HepG2 (cell line): ENCODE measurements around the gene SLC35B2. TPM values are rescaled to one million over a fixed set of nuclear protein-coding genes. Genes with fewer than 3 reads are reported as not detected.

ENCODE experiments used
- ADNP ChIP-seq: sonication (generic); formaldehyde crosslinking; IDR thresholded peaks from 2 replicates; pipeline ENCODE4 v1.4.0; 2020; ENCODE audit warnings: missing genetic modification reagents
- ASH2L ChIP-seq: fragments of 300-600, 200-600 bp; sonication (generic); IDR thresholded peaks from 2 replicates; pipeline ENCODE4 v1.7.0; 2017; ENCODE audit warnings: low read depth, mild to moderate bottlenecking, moderate library complexity, mixed read lengths, low read length; ENCODE audit not compliant: insufficient read length
- CTCF ChIP-seq: sonication (generic); formaldehyde crosslinking; IDR thresholded peaks from 2 replicates; pipeline ENCODE4 v1.5.0; 2020; ENCODE audit warnings: mild to moderate bottlenecking, missing genetic modification reagents, moderate library complexity
- ERF ChIP-seq: IDR thresholded peaks from 2 replicates; pipeline ENCODE4 v1.6.1; 2018; ENCODE audit warnings: missing biosample characterization, missing genetic modification reagents
- FOXK2 ChIP-seq: fragments of 450-650 bp; IDR thresholded peaks from 2 replicates; pipeline ENCODE4 v1.6.1; 2016
- HIC2 ChIP-seq: sonication (generic); formaldehyde crosslinking; IDR thresholded peaks from 2 replicates; pipeline ENCODE4 v1.9.0; 2022; ENCODE audit warnings: low read depth, missing genetic modification reagents
- IKZF1 ChIP-seq: fragments of 450-650 bp; IDR thresholded peaks from 2 replicates; pipeline ENCODE4 v1.7.1; 2016
- IRF1 ChIP-seq: sonication (generic); formaldehyde crosslinking; IDR thresholded peaks from 2 replicates; pipeline ENCODE4 v1.4.0; 2020; ENCODE audit warnings: low read depth, mild to moderate bottlenecking, missing genetic modification reagents
- RBFOX2 ChIP-seq: fragments of 200-400 bp; formaldehyde crosslinking; IDR thresholded peaks from 2 replicates; pipeline ENCODE4 v1.6.1; 2017; ENCODE audit warnings: low read depth, mild to moderate bottlenecking, low read length
- SAFB2 ChIP-seq: sonication (generic); formaldehyde crosslinking; IDR thresholded peaks from 2 replicates; pipeline ENCODE4 v1.5.1; 2020; ENCODE audit warnings: missing genetic modification reagents, low read depth, mild to moderate bottlenecking, borderline replicate concordance
- SIN3A ChIP-seq: IDR thresholded peaks from 2 replicates; pipeline ENCODE4 v1.6.1; 2011; ENCODE audit warnings: low read depth, mild to moderate bottlenecking, control low read depth, low read length, borderline replicate concordance
- THYN1 ChIP-seq: sonication (generic); formaldehyde crosslinking; IDR thresholded peaks from 2 replicates; pipeline ENCODE4 v1.8.1; 2023; ENCODE audit warnings: low read depth, mild to moderate bottlenecking, moderate library complexity, missing genetic modification reagents, borderline replicate concordance
- ZC3H4 ChIP-seq: sonication (generic); formaldehyde crosslinking; IDR thresholded peaks from 2 replicates; pipeline ENCODE4 v1.4.0; 2020; ENCODE audit warnings: missing genetic modification reagents, borderline replicate concordance
- ZNF124 ChIP-seq: sonication (generic); formaldehyde crosslinking; IDR thresholded peaks from 2 replicates; pipeline ENCODE4 v1.4.0; 2020; ENCODE audit warnings: missing genetic modification reagents
- ZNF20 ChIP-seq: sonication (generic); formaldehyde crosslinking; IDR thresholded peaks from 2 replicates; pipeline ENCODE4 v1.4.0; 2020; ENCODE audit warnings: mild to moderate bottlenecking, moderate library complexity, missing genetic modification reagents
- ZNF232 ChIP-seq: sonication (generic); formaldehyde crosslinking; IDR thresholded peaks from 2 replicates; pipeline ENCODE4 v1.4.0; 2020; ENCODE audit warnings: missing genetic modification reagents, borderline replicate concordance
- ZNF251 ChIP-seq: sonication (generic); formaldehyde crosslinking; IDR thresholded peaks from 2 replicates; pipeline ENCODE4 v1.9.0; 2021; ENCODE audit warnings: mild to moderate bottlenecking, missing genetic modification reagents
- ZNF709 ChIP-seq: sonication (generic); formaldehyde crosslinking; IDR thresholded peaks from 2 replicates; pipeline ENCODE4 v1.5.0; 2020; ENCODE audit warnings: mild to moderate bottlenecking, missing genetic modification reagents
- ZNF775 ChIP-seq: sonication (generic); formaldehyde crosslinking; IDR thresholded peaks from 2 replicates; pipeline ENCODE4 v1.4.0; 2020; ENCODE audit warnings: missing genetic modification reagents, mild to moderate bottlenecking, moderate library complexity, borderline replicate concordance
- polyA plus RNA-seq, 8 experiments: library from polyadenylated mRNA; depleted of rRNA in 3 of 8; stranded (reverse) in 7 of 8; unstranded in 1 of 8; fragments of >200 nt; fragmentation: Illumina TruSeq in 4 of 8; extraction: Trizol in 4 of 8; gene quantifications; 2 replicates each; pipeline versions ENCODE4 v1.2.1 to v1.2.3, GENCODE V29; 2011 to 2016; ENCODE audit warnings: low read depth in 4 of 8, missing spikeins in 1 of 8, mixed read lengths in 1 of 8; ENCODE audit not compliant: insufficient read depth in 1 of 8
- total RNA-seq, 5 experiments: library from RNA; depleted of rRNA; stranded (reverse); fragments of >200 nt; fragmentation: Illumina TruSeq; extraction: Trizol; gene quantifications; 2 replicates each; pipeline ENCODE4 v1.2.3, GENCODE V29; 2016; ENCODE audit warnings: low read depth in 1 of 5
- TF ChIP-seq, protein P1 (sequence below): sonication (generic); formaldehyde crosslinking; IDR thresholded peaks from 2 replicates; pipeline ENCODE4 v1.5.1; 2020; ENCODE audit warnings: missing genetic modification reagents, mild to moderate bottlenecking, borderline replicate concordance
- TF ChIP-seq, protein P2 (sequence below): sonication (generic); formaldehyde crosslinking; conservative IDR thresholded peaks from 2 replicates; pipeline ENCODE4 v1.4.0; 2020; ENCODE audit warnings: missing genetic modification reagents

The SLC35B2 gene
- total and polyA plus RNA-seq, 2 of the 13 experiments (the other 11 are each of a cell fraction or from before 2014, with no cell fraction given), result 61.1 to 148 TPM

GRCh38 chr6:44223319-44224028 is 33.9 kb downstream of the SLC35B2 start, which contains the start of gene SLC29A1 (continued):
- TF ChIP-seq ZC3H4 (no peak), IKZF1 (no peak), ASH2L (no peak), CTCF (peak; percentile 56), ZNF124 (CRISPR knock-in tag) (no peak; the same call in 1 of the 2 replicates), SIN3A (peak; percentile 84; the same call in 1 of the 2 replicates), FOXK2 (no peak), RBFOX2 (peak; percentile 70), ZNF232 (CRISPR knock-in tag) (peak; percentile 80; the same call in 1 of the 2 replicates), ADNP (CRISPR knock-in tag) (no peak), ZNF20 (CRISPR knock-in tag) (no peak), ZNF251 (CRISPR knock-in tag) (no peak), SAFB2 (CRISPR knock-in tag) (peak; percentile 55; the same call in 1 of the 2 replicates), IRF1 (CRISPR knock-in tag) (no peak), ZNF709 (peak; percentile 71), THYN1 (CRISPR knock-in tag) (no peak), ZNF775 (no peak), HIC2 (CRISPR knock-in tag) (peak; percentile 53; the same call in 1 of the 2 replicates), ERF (CRISPR knock-in tag) (no peak; the same call in 1 of the 2 replicates)
- TF ChIP-seq, protein P1, sequence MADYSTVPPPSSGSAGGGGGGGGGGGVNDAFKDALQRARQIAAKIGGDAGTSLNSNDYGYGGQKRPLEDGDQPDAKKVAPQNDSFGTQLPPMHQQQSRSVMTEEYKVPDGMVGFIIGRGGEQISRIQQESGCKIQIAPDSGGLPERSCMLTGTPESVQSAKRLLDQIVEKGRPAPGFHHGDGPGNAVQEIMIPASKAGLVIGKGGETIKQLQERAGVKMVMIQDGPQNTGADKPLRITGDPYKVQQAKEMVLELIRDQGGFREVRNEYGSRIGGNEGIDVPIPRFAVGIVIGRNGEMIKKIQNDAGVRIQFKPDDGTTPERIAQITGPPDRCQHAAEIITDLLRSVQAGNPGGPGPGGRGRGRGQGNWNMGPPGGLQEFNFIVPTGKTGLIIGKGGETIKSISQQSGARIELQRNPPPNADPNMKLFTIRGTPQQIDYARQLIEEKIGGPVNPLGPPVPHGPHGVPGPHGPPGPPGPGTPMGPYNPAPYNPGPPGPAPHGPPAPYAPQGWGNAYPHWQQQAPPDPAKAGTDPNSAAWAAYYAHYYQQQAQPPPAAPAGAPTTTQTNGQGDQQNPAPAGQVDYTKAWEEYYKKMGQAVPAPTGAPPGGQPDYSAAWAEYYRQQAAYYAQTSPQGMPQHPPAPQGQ, result no peak
- TF ChIP-seq, protein P2, sequence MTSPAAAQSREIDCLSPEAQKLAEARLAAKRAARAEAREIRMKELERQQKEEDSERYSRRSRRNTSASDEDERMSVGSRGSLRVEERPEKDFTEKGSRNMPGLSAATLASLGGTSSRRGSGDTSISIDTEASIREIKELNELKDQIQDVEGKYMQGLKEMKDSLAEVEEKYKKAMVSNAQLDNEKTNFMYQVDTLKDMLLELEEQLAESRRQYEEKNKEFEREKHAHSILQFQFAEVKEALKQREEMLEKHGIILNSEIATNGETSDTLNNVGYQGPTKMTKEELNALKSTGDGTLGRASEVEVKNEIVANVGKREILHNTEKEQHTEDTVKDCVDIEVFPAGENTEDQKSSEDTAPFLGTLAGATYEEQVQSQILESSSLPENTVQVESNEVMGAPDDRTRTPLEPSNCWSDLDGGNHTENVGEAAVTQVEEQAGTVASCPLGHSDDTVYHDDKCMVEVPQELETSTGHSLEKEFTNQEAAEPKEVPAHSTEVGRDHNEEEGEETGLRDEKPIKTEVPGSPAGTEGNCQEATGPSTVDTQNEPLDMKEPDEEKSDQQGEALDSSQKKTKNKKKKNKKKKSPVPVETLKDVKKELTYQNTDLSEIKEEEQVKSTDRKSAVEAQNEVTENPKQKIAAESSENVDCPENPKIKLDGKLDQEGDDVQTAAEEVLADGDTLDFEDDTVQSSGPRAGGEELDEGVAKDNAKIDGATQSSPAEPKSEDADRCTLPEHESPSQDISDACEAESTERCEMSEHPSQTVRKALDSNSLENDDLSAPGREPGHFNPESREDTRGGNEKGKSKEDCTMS (CRISPR knock-in tag), result no peak
